ENCODE measurements around the gene MAN1A2.
"Not testable (repeated sequence)": the region's sequence is repeated elsewhere in the genome, so short reads cannot be mapped to it uniquely, and the experiment has no call there.

Gene MAN1A2

GRCh38 chr1:117396636-117397035, 29.4 kb downstream of the MAN1A2 start:
- DNase-seq (ENCODE audit: low read depth in 2 of 2): no peak

GRCh38 chr1:117398957-117399356, 31.7 kb downstream of the MAN1A2 start:
- no peak for DNase-seq (ENCODE audit: low read depth in 2 of 2)

DNA sequence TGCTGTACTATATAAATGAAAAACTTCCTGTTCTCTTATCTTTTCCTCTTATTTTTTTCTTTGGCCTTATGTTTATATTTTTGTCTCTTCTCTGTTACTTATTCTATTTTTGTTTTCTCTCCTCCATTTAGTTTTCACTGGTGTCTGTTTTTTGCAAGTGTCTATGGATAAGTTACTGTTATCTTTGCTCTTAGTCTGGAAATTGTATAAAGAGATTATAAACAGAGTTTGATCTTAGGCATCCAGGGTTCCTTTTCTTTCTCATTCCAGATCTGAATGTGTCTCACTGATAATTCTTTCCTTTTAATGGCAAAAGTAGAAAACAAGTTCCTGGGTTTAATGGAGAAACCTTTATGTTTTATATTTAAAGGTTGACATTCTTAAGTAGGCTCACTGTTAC, 34.5 kb downstream of the MAN1A2 start:
- DNase-seq (ENCODE audit: low read depth in 2 of 2): no peak

GRCh38 chr1:117403597-117403996, 36.3 kb downstream of the MAN1A2 start:
- no peak for DNase-seq (ENCODE audit: low read depth in 2 of 2)

GRCh38 chr1:117405042-117405441, 37.8 kb downstream of the MAN1A2 start:
- DNase-seq (ENCODE audit: low read depth in 2 of 2): no peak

- DNase-seq (ENCODE audit: low read depth in 2 of 2): no peak
These were observed 45.2 kb downstream of the MAN1A2 start for GRCh38 chr1:117412472-117412871.

DNA sequence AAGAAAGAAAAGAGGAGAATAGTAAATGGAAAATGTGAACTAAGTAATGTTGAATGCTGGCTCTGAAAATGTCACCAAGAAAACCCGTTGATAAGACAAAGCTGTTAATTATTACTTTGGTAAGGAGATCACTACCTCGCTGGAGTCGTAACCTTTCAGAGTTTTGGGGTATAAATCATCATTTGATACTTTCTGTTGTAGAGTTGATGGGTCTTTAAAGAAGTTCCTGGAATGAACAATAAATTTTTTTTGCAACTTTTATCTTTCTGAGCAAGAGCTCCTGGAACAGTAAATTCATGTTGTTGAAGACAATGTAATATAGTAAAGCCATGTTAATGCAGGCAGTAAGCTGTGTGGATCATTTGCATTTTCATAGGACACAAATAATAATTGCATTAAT, 46.2 kb downstream of the MAN1A2 start:
- DNase-seq (ENCODE audit: low read depth in 2 of 2): no peak

DNA sequence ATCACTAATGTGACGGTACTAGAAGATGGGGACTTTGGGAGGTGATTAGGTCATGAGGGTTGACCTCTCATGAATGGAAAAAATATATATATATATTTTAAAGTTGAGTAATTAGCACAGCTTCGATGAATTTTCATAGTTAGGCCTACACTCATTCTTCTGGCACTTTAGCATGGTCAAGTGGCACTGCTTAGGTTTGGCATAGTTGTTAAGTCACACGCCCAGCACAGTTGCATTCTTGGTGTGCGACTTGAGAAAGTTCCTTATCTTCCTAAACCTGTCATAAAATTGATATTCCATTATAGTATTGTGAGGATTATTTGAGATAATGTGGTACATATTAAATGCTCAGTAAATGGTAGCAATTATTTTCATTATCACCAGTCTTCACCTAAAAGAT, 47.7 kb downstream of the MAN1A2 start:
- DNase-seq (ENCODE audit: low read depth in 2 of 2): no peak

GRCh38 chr1:117416004-117416403, 48.8 kb downstream of the MAN1A2 start:
- DNase-seq (ENCODE audit: low read depth in 2 of 2): no peak

DNA sequence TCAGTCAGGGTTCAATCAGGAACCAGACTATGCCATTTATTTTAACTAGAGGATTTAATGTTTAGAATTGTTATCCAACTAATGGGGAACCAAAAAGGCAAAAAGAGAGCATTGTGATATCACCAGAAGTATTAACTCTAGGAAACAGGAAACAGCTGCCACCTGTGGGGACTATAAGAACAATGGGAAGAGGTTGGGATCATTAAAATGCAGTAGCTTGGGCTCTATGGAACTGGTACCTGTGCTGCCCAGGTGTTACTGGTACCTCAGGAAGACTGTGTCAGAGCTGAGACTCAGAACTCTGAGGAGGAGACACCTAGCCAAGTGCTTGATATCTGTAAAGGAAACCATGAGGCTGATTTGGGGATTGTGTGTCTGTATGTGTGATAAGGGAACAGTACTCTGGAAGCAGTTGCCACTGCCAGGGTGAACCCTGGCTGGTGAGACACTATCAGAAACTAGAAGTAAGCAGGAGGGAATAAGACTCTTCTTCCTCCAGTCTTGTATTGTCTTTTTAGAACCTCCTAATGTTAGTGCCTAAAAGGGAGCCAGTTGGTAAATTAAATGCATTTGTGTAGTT, 49.4 kb downstream of the MAN1A2 start:
- no peak for DNase-seq (ENCODE audit: low read depth in 2 of 2)

- no peak for DNase-seq (ENCODE audit: low read depth in 2 of 2)
These were observed 57.9 kb downstream of the MAN1A2 start for GRCh38 chr1:117425050-117425734.

DNA sequence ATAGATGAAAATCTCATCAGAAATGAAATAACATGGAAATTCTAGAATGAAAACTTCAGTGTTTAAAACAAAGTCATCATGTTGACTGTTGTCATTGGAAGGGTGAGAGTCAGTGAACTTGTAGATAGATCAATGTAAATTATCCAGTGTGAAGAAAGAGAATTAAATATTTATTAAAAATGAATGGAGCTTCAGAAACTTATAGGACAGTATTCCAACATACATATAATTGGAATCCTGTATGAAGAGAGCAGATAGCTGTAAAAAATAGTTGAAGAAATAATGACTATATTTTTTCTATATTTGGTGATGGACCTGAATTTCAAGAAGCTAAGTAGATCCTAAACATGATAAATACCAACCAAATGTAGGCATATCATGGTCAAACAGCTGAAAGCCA, 60.0 kb downstream of the MAN1A2 start:
- no peak for DNase-seq (ENCODE audit: low read depth in 2 of 2)

DNA sequence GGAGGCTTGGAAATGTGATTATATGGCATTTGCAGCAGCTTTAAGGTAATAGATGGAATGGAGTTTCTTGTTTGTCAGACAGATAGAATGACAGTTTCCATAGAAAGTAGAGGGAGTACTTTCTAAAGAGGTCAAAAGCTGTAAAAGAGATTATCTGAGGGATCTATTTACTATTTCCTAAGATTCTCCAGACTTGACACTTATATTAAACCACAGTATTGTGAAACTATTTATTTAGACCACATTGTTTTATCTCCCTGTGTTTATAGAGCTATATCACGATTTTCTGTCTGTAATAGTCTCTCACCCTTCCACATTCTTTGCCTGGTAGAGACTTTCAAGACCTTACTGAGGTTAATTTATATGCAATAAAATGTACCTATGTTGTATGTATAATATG, 66.7 kb downstream of the MAN1A2 start:
- DNase-seq (ENCODE audit: low read depth in 2 of 2): no peak

DNA sequence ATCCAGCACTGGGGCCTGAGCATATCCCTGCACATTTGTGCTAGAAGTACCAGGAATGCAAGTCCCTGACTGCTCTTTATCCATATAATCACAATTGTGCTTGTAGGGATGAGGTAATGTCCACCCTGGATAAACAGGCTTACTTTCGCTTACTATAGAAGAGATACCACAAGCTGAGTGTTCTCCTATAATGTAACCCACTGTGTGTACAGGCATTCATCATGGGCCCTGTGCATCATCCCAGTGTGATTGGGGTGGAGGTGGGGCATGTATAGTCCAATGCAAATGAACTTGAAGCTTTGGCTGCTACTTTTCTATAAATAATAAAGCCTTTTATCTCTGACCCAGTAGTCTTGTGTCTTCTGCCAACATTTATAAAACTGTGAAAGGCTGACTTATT, 69.3 kb downstream of the MAN1A2 start:
- DNase-seq (ENCODE audit: low read depth in 2 of 2): no peak

DNA sequence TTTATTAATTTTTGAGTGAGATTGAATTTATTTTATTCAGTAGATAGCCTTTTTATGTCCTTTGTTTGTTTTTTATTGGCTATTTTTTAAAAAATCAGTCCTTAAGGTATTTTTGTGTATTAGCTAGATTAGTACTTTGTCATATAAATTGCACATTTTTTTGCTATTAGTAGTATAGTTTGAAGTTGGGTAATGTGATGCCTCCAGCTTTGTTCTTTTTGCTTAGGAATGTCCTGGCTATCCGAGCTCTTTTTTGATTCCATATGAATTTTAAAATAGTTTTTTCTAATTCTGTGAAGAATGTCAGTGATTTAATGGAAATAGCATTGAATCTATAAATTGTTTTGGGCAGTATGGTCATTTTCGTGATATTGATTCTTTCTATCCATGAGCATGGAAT, 80.4 kb downstream of the MAN1A2 start:
- no peak for DNase-seq (ENCODE audit: low read depth in 2 of 2)

DNA sequence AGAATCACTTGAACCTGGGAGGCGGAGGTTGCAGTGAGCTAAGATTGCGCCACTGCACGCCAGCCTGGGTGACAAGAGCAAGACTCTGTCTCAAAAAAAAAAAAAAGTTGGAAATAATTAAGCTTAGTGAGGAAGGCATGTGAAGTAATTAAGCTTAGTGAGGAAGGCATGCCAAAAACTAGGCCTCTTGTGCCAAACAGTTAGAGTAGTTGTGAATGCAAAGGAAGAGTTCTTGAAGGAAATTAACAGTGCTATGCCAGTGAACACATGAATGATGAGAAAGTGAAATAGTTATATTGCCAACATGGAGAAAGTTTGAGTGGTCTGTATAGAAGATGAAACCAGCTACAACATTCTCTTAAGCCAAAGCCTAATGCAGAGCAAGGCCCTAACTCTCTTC, 85.0 kb downstream of the MAN1A2 start:
- no peak for DNase-seq (ENCODE audit: low read depth in 2 of 2)

GRCh38 chr1:117453958-117454357, 86.7 kb downstream of the MAN1A2 start:
- DNase-seq (ENCODE audit: low read depth in 2 of 2): no peak

- not testable (repeated sequence) for DNase-seq (ENCODE audit: low read depth in 2 of 2)
These were observed 91.2 kb downstream of the MAN1A2 start for GRCh38 chr1:117458410-117458809.

DNA sequence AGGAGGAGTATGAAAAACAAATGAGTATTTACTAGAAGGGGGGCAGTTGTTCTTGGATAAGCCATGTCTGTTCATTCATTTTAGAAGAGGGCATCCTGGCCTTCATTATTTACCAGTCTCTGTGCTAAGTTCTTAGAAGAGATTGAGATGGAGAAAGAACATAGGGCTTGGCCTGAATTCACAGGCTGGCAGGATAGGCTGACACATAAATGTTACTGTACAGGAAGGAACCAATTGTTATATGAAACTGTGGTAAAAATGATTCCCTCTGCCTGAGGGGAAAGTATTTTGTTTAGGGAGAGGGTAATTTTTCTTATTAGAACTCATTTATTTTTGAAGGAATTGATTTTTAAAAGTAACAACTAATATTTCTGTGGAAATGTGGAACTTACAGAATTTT, 99.5 kb downstream of the MAN1A2 start:
- no peak for DNase-seq (ENCODE audit: low read depth in 2 of 2)

DNA sequence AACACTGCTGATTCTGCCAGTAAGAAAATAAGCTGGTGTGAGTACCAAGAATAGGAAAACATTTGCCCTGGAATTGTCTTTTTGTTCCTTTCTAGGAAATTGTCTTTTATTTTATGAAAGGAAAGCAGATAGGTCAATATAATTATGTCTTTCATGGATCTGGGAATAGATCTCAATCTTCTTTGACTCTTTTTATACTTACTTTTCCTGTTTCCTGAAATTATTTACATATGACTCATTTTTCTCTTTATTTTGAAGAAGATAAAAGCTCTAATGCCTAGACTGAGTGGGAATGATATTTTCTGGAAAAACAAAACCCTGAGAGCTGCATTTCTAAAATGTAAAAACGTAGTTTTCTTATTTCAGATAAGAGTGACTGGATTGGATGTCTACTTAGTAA, 100.1 kb downstream of the MAN1A2 start:
- DNase-seq (ENCODE audit: low read depth in 2 of 2): no peak

DNA sequence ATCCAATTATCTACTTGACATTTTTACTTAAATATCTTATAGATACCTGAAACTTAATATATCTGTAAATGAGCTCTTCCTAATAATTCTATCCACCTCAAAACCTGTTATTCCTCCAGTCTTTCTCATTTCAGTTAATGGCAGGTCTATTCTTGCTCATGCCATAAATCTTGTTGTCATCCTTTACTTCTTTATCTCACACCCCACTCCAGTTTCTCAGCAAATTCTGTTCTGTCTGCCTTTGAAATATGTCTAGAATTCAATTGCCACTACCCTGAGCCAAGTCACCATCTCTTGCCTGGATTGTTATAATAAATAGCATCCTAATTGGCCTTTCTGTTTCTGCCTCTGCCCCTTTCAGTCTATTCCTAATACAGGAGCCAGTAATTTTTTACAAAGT, 105.8 kb downstream of the MAN1A2 start:
- DNase-seq (ENCODE audit: low read depth in 2 of 2): no peak

- not testable (repeated sequence) for DNase-seq (ENCODE audit: low read depth in 2 of 2)
These were observed 108.2 kb downstream of the MAN1A2 start for GRCh38 chr1:117475495-117475894.

GRCh38 chr1:117479086-117479485, 111.8 kb downstream of the MAN1A2 start:
- DNase-seq (ENCODE audit: low read depth in 2 of 2): no peak

DNA sequence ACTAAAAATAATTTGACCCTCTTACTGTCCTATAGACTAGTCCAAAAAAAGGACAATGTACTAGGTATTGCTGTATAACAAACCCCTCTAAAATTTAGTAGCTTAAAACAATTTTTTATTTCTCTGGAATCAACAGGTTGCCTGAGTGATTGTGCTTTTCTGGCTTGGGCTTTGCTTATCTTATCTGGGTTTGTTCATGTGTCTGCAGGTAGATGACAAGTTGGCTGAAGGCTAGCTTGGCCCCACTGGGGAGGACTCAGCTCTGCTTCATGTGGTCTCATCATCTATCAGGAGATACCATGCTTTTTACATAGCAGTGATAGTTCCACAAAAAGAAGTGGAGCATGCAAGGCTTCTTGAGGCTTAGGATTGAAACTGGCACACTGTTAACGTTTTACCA, 114.2 kb downstream of the MAN1A2 start:
- DNase-seq (ENCODE audit: low read depth in 2 of 2): no peak
